Psoas muscle (tissue), 8 donors: ENCODE results near the gene RUVBL2. TPM values are rescaled to one million over a fixed set of nuclear protein-coding genes. Genes with fewer than 3 reads are reported as not detected.
"Not testable (repeated sequence)": the region's sequence is repeated elsewhere in the genome, so short reads cannot be mapped to it uniquely, and the experiment has no call there.

Source experiments
- ATAC-seq, 4 donors: fragments of 200-7000 bp; cut with Tn5 transposase; one replicate each; pipeline ENCODE4 v1.9.1; 2020; ENCODE audit warnings: moderate library complexity in 3 of 4, mild to moderate bottlenecking in 2 of 4
- DNase-seq, 2 donors: peaks; one replicate each; pipeline ENCODE4 v3.0.0-alpha.2; 2020
- H3K27ac ChIP-seq: fragments of 200-600 bp; one replicate; pipeline ENCODE4 v1.8.0; 2022
- H3K27me3 ChIP-seq, 3 donors: fragments of 200-600 bp in 1 of 3; one replicate each; pipeline versions ENCODE4 v1.6.1 to v1.8.0; 2013 to 2022; ENCODE audit warnings: low read length in 2 of 3, mild to moderate bottlenecking in 2 of 3, moderate library complexity in 1 of 3; ENCODE audit not compliant: insufficient read depth in 3 of 3
- H3K36me3 ChIP-seq, 2 donors: fragments of 200-600 bp in 1 of 2; one replicate each; pipeline versions ENCODE4 v1.6.1 to v1.8.0; 2013 to 2022; ENCODE audit warnings: low read depth in 1 of 2, mild to moderate bottlenecking in 1 of 2, moderate library complexity in 1 of 2; ENCODE audit not compliant: insufficient read depth in 1 of 2
- H3K4me1 ChIP-seq: fragments of 200-600 bp; one replicate; pipeline ENCODE4 v1.8.0; 2022
- H3K4me3 ChIP-seq: fragments of 200-600 bp; one replicate; pipeline ENCODE4 v1.8.0; 2022; ENCODE audit warnings: mild to moderate bottlenecking
- H3K9me3 ChIP-seq: fragments of 200-600 bp; one replicate; pipeline ENCODE4 v1.8.0; 2022
- CTCF ChIP-seq: fragments of 200-600 bp; IDR thresholded peaks from one replicate; pipeline ENCODE4 v1.8.0; 2022; ENCODE audit warnings: antibody characterized with exemption
- WGBS, 3 donors: extraction: QIAGEN DNeasy Blood & Tissue Kit; methylation state at CpG; one replicate each; pipeline versions ENCODE4 v1.1.6 to v1.1.7; 2013; 5-methylcytosine and 5-hydroxymethylcytosine counted together
- intact Hi-C, 2 donors: fragments of 100-400 bp; cut with DNase I; formaldehyde crosslinking; loops; one replicate each; pipeline versions ENCODE4 v1.11.0 to v1.14.2; 2022
- polyA plus RNA-seq, 3 donors: library from polyadenylated mRNA; stranded (reverse); fragments of 200-250 nt; gene quantifications; one replicate each; pipeline ENCODE4 v1.2.3, GENCODE V29; 2013
- total RNA-seq, 4 donors: library from RNA; stranded (reverse); fragmentation: NEBNext Ultra II Directional in 2 of 4; extraction: Animal tissue kit (Norgen Biotek cat#: 25700) in 2 of 4; gene quantifications; one replicate each; pipeline versions ENCODE4 v1.2.1 to v1.2.4, GENCODE V29; 2021 to 2023
- donor health status: healthy with polysubstance abuse.
- donor health status: DM: no; HTN: no; CAD: no; lungs with moderate emphysema.
- donor health status: Bipolar disorder and iron deficiency.
- donor health status: healthy.
- donor health status: DM: yes; HTN: yes; CAD: no.
- donor health status: DM: no; HTN: no; CAD: no.
- donor health status: DM: no; HTN: no; CAD: no.
- donor health status: DM: yes; HTN: yes; CAD: no.

Gene RUVBL2
- total and polyA plus RNA-seq, 7 donors, result 61.1 to 87.4 (median 76.5) TPM

GRCh38 chr19:49020931-49021895 lies 27.5 kb downstream of the RUVBL2 start:
- TF ChIP-seq CTCF, result no peak
- DNase-seq (no peak), ATAC-seq (no peak)
- no peak overlapping the region for H3K27ac ChIP-seq
- H3K4me1 ChIP-seq, result peaks cover 7% of the 10 kb centered on the region
- WGBS, 3 donors, result 45 to 54% (median 50%) methylated on average over 16 of the region's 16 CpGs
- intact Hi-C loops, result no loop called here
- H3K27me3 ChIP-seq, result no peaks in the 10 kb centered on the region
- H3K36me3 ChIP-seq, result peaks cover 0 to 1% of the 10 kb centered on the region in 2 donors
- no peak overlapping the region for H3K4me3 ChIP-seq
- no peaks in the 10 kb centered on the region for H3K9me3 ChIP-seq

GRCh38 chr19:49022116-49022515 lies 28.4 kb downstream of the RUVBL2 start:
- WGBS, 3 donors, result 89 to 91% (median 89%) methylated on average over 9 of the region's 9 CpGs
- Histone ChIP-seq H3K36me3 (no peaks in the 10 kb centered on the region), H3K27ac (no peak overlapping the region), H3K4me3 (no peak overlapping the region), H3K4me1 (peaks cover 7% of the 10 kb centered on the region), H3K9me3 (no peaks in the 10 kb centered on the region), H3K27me3 (no peaks in the 10 kb centered on the region)
- intact Hi-C loops, result no loop called here
- TF ChIP-seq CTCF, result no peak
- no peak for ATAC-seq
- no peak for DNase-seq

GRCh38 chr19:49024233-49024632 lies 30.5 kb downstream of the RUVBL2 start, which contains the start of gene CGB3:
TSS of gene CGB3 (minus strand) at chr19:49024333. CDS start at chr19:49023971, 362 bp downstream.
- 54 to 73% (median 62%) methylated on average over 7 to 13 of the region's 15 CpGs for WGBS, 3 donors
- H3K36me3 ChIP-seq, intact Hi-C loops: not testable (repeated sequence)

GRCh38 chr19:49025088-49025487 lies 31.4 kb downstream of the RUVBL2 start:
- WGBS, 3 donors, result 76 to 89% (median 80%) methylated on average over 2 to 4 of the region's 6 CpGs
- ATAC-seq, H3K36me3 ChIP-seq, DNase-seq, H3K4me3 ChIP-seq, intact Hi-C loops, H3K9me3 ChIP-seq, H3K4me1 ChIP-seq, H3K27me3 ChIP-seq, H3K27ac ChIP-seq: not testable (repeated sequence)

More at GRCh38 chr19:49024233-49024632, 30.5 kb downstream of the RUVBL2 start, which contains the start of gene CGB3:
- not testable (repeated sequence) for H3K27me3 ChIP-seq, H3K9me3 ChIP-seq, H3K4me1 ChIP-seq, DNase-seq, H3K27ac ChIP-seq, ATAC-seq, H3K4me3 ChIP-seq

GRCh38 chr19:49025599-49025998 lies 31.9 kb downstream of the RUVBL2 start:
- ATAC-seq, H3K27ac ChIP-seq, H3K9me3 ChIP-seq, DNase-seq, H3K4me3 ChIP-seq, intact Hi-C loops, H3K27me3 ChIP-seq, H3K4me1 ChIP-seq, H3K36me3 ChIP-seq: not testable (repeated sequence)
- WGBS, 3 donors, result 80 to 84% (median 82%) methylated on average over 23 of the region's 23 CpGs

GRCh38 chr19:49028686-49029085 lies 35.0 kb downstream of the RUVBL2 start:
- DNase-seq, H3K4me3 ChIP-seq, H3K27ac ChIP-seq, ATAC-seq, H3K9me3 ChIP-seq, H3K4me1 ChIP-seq, intact Hi-C loops, H3K27me3 ChIP-seq, H3K36me3 ChIP-seq: not testable (repeated sequence)
- WGBS, 3 donors, result 74 to 90% (median 80%) methylated on average over 2 to 9 of the region's 9 CpGs

- WGBS, 3 donors, result 80 to 91% (median 86%) methylated on average over 7 to 14 of the region's 14 CpGs
Measured at GRCh38 chr19:49029749-49030148, 36.1 kb downstream of the RUVBL2 start.

GRCh38 chr19:49030323-49030722 lies 36.6 kb downstream of the RUVBL2 start:
- H3K9me3 ChIP-seq, H3K27ac ChIP-seq, intact Hi-C loops, H3K36me3 ChIP-seq, DNase-seq, H3K27me3 ChIP-seq, H3K4me3 ChIP-seq, H3K4me1 ChIP-seq, ATAC-seq: not testable (repeated sequence)
- 79 to 94% (median 93%) methylated on average over 2 to 6 of the region's 8 CpGs for WGBS, 3 donors

More at GRCh38 chr19:49029749-49030148, 36.1 kb downstream of the RUVBL2 start:
- H3K4me1 ChIP-seq, H3K4me3 ChIP-seq, H3K36me3 ChIP-seq, ATAC-seq, H3K27ac ChIP-seq, intact Hi-C loops, H3K9me3 ChIP-seq, DNase-seq, H3K27me3 ChIP-seq: not testable (repeated sequence)
